Urinary bladder (tissue), 4 donors: ENCODE measurements around the gene STX11. TPM values are rescaled to one million over a fixed set of nuclear protein-coding genes. Genes with fewer than 3 reads are reported as not detected.

Experiments
- DNase-seq: peaks from one replicate; pipeline ENCODE4 v3.0.0-alpha.2; 2015; ENCODE audit errors: extremely low spot score
- H3K27ac ChIP-seq: one replicate; pipeline ENCODE4 v1.5.1; 2013; ENCODE audit warnings: low read depth, mild to moderate bottlenecking, moderate library complexity
- H3K36me3 ChIP-seq: one replicate; pipeline ENCODE4 v1.6.1; 2013; ENCODE audit warnings: mild to moderate bottlenecking, moderate library complexity; ENCODE audit not compliant: insufficient read depth
- H3K4me1 ChIP-seq: one replicate; pipeline ENCODE4 v1.6.1; 2013; ENCODE audit warnings: mild to moderate bottlenecking, moderate library complexity; ENCODE audit not compliant: insufficient read depth
- H3K4me3 ChIP-seq: one replicate; pipeline ENCODE4 v1.5.1; 2013; ENCODE audit warnings: low read depth, low read length
- WGBS: extraction: QIAGEN DNeasy Blood & Tissue Kit; methylation state at CpG from one replicate; pipeline ENCODE4 v1.1.7; 2013; 5-methylcytosine and 5-hydroxymethylcytosine counted together
- polyA plus RNA-seq: library from polyadenylated mRNA; stranded (reverse); fragments of 200-250 nt; gene quantifications from one replicate; pipeline ENCODE4 v1.2.3, GENCODE V29; 2013
- total RNA-seq: library from RNA; depleted of rRNA; stranded (reverse); fragments of >200 nt; gene quantifications from one replicate; pipeline ENCODE4 v1.2.3, GENCODE V29; 2014
- donor health status: healthy with polysubstance abuse.
- donor health status: healthy.

STX11 gene
- total and polyA plus RNA-seq, 2 donors: 2.7 to 4.4 TPM

- no peak for DNase-seq
- no peak overlapping the region for H3K27ac ChIP-seq
- no peaks in the 10 kb centered on the region for H3K4me1 ChIP-seq
- H3K4me3 ChIP-seq: peak overlapping the region; percentile 50
- no peaks in the 10 kb centered on the region for H3K36me3 ChIP-seq
- WGBS: 3% methylated on average over 18 of the region's 18 CpGs
These were observed 66.4 kb downstream of the STX11 start for GRCh38 chr6:144216668-144217218.

GRCh38 chr6:144217264-144217663, 66.9 kb downstream of the STX11 start:
- no peak for DNase-seq
- no peak overlapping the region for H3K27ac ChIP-seq
- no peaks in the 10 kb centered on the region for H3K4me1 ChIP-seq
- H3K36me3 ChIP-seq: no peaks in the 10 kb centered on the region
- no peak overlapping the region for H3K4me3 ChIP-seq
- 40% methylated on average over 11 of the region's 11 CpGs for WGBS

GRCh38 chr6:144217797-144218196, 67.5 kb downstream of the STX11 start:
- Histone ChIP-seq H3K36me3 (no peaks in the 10 kb centered on the region), H3K4me1 (no peaks in the 10 kb centered on the region), H3K27ac (no peak overlapping the region), H3K4me3 (no peak overlapping the region)
- DNase-seq: no peak

GRCh38 chr6:144219056-144219685, 68.9 kb downstream of the STX11 start:
- Histone ChIP-seq H3K4me3 (no peak overlapping the region), H3K4me1 (no peaks in the 10 kb centered on the region)
- no peak for DNase-seq

GRCh38 chr6:144220031-144220790, 69.9 kb downstream of the STX11 start:
- DNase-seq: no peak
- 90% methylated on average over 5 of the region's 5 CpGs for WGBS
- H3K4me3 ChIP-seq: no peak overlapping the region
- H3K36me3 ChIP-seq: no peaks in the 10 kb centered on the region
- no peak overlapping the region for H3K27ac ChIP-seq
- no peaks in the 10 kb centered on the region for H3K4me1 ChIP-seq

More at GRCh38 chr6:144219056-144219685, 68.9 kb downstream of the STX11 start:
- 70% methylated on average over 3 of the region's 3 CpGs for WGBS
- no peak overlapping the region for H3K27ac ChIP-seq
- no peaks in the 10 kb centered on the region for H3K36me3 ChIP-seq

GRCh38 chr6:144223686-144224085, 73.4 kb downstream of the STX11 start:
- H3K4me3 ChIP-seq: no peak overlapping the region
- H3K4me1 ChIP-seq: no peaks in the 10 kb centered on the region
- H3K27ac ChIP-seq: no peak overlapping the region
- no peak for DNase-seq
- no peaks in the 10 kb centered on the region for H3K36me3 ChIP-seq
- WGBS: 81% methylated on average over 2 of the region's 2 CpGs

GRCh38 chr6:144231721-144232120, 81.4 kb downstream of the STX11 start:
- Histone ChIP-seq H3K4me1 (no peaks in the 10 kb centered on the region), H3K4me3 (no peak overlapping the region), H3K36me3 (no peaks in the 10 kb centered on the region), H3K27ac (no peak overlapping the region)
- DNase-seq: no peak
- 63% methylated on average over 3 of the region's 3 CpGs for WGBS

- no peak overlapping the region for H3K27ac ChIP-seq
- WGBS: 62% methylated on average over 4 of the region's 4 CpGs
These were observed 82.0 kb downstream of the STX11 start for GRCh38 chr6:144232176-144232831.

GRCh38 chr6:144232832-144233230, 82.5 kb downstream of the STX11 start:
- H3K4me3 ChIP-seq: no peak overlapping the region
- no peak for DNase-seq
- no peaks in the 10 kb centered on the region for H3K4me1 ChIP-seq
- H3K27ac ChIP-seq: no peak overlapping the region
- no peaks in the 10 kb centered on the region for H3K36me3 ChIP-seq
- 67% methylated on average over 2 of the region's 2 CpGs for WGBS

More at GRCh38 chr6:144232176-144232831, 82.0 kb downstream of the STX11 start:
- H3K4me1 ChIP-seq: no peaks in the 10 kb centered on the region
- H3K4me3 ChIP-seq: no peak overlapping the region
- no peaks in the 10 kb centered on the region for H3K36me3 ChIP-seq
- DNase-seq: no peak

GRCh38 chr6:144234399-144234798, 84.1 kb downstream of the STX11 start:
- H3K36me3 ChIP-seq: no peaks in the 10 kb centered on the region
- H3K4me3 ChIP-seq: no peak overlapping the region
- DNase-seq: no peak
- H3K27ac ChIP-seq: no peak overlapping the region
- H3K4me1 ChIP-seq: no peaks in the 10 kb centered on the region
- 97% methylated on average over 3 of the region's 3 CpGs for WGBS

- WGBS: 85% methylated on average over 4 of the region's 4 CpGs
- Histone ChIP-seq H3K4me1 (no peaks in the 10 kb centered on the region), H3K36me3 (no peaks in the 10 kb centered on the region), H3K27ac (no peak overlapping the region), H3K4me3 (no peak overlapping the region)
- no peak for DNase-seq
These were observed 84.6 kb downstream of the STX11 start for GRCh38 chr6:144234935-144235334.
